HEK293T (cell line): Measurements from ENCODE around the gene ZNF536.

ENCODE experiments used
- CTCF ChIA-PET: fragments of 350-600 bp; formaldehyde crosslinking; extraction: SDS; loops from one replicate; lab custom pipeline; 2021; ENCODE audit warnings: antibody characterized with exemption, inconsistent platforms; lab: Yijun Ruan, JAX
- POLR2A ChIA-PET: fragments of 350-600 bp; formaldehyde crosslinking; extraction: SDS; loops from one replicate; lab custom pipeline; 2020; ENCODE audit warnings: antibody characterized with exemption, inconsistent platforms; lab: Yijun Ruan, JAX
- DNase-seq: peaks from one replicate; pipeline ENCODE4 v3.0.0; 2012; ENCODE audit warnings: mixed read lengths; ENCODE audit errors: extremely low spot score
- ARNT ChIP-seq: fragments of 450-650 bp; IDR thresholded peaks from 2 replicates; pipeline ENCODE4 v1.6.1; 2017; ENCODE audit warnings: mild to moderate bottlenecking
- BHLHE40 ChIP-seq: fragments of 450-650 bp; IDR thresholded peaks from 2 replicates; pipeline ENCODE4 v1.6.1; 2016; ENCODE audit warnings: mild to moderate bottlenecking, moderate library complexity, borderline replicate concordance
- CTBP1 ChIP-seq: fragments of 450-650 bp; IDR thresholded peaks from 2 replicates; pipeline ENCODE4 v1.6.1; 2016; ENCODE audit warnings: borderline replicate concordance
- ELF4 ChIP-seq: fragments of 450-650 bp; IDR thresholded peaks from 2 replicates; pipeline ENCODE4 v1.6.1; 2017; ENCODE audit warnings: antibody characterized with exemption
- FOXA1 ChIP-seq: fragments of 450-650 bp; IDR thresholded peaks from 2 replicates; pipeline ENCODE4 v1.6.1; 2016; ENCODE audit warnings: mild to moderate bottlenecking
- FOXK2 ChIP-seq: fragments of 450-650 bp; IDR thresholded peaks from 2 replicates; pipeline ENCODE4 v1.6.1; 2016; ENCODE audit warnings: mild to moderate bottlenecking
- FOXM1 ChIP-seq: fragments of 450-650 bp; IDR thresholded peaks from 2 replicates; pipeline ENCODE4 v1.6.1; 2017; ENCODE audit warnings: mild to moderate bottlenecking, borderline replicate concordance
- HDGF ChIP-seq: fragments of 450-650 bp; IDR thresholded peaks from 2 replicates; pipeline ENCODE4 v1.6.1; 2017; ENCODE audit warnings: antibody characterized with exemption, borderline replicate concordance
- L3MBTL2 ChIP-seq: fragments of 450-650 bp; conservative IDR thresholded peaks from 2 replicates; pipeline ENCODE4 v1.6.1; 2016; ENCODE audit warnings: mild to moderate bottlenecking
- LEF1 ChIP-seq: fragments of 450-650 bp; IDR thresholded peaks from 2 replicates; pipeline ENCODE4 v1.6.1; 2017; ENCODE audit warnings: mild to moderate bottlenecking, borderline replicate concordance
- NFRKB ChIP-seq: fragments of 450-650 bp; IDR thresholded peaks from 2 replicates; pipeline ENCODE4 v1.6.1; 2016; ENCODE audit warnings: mild to moderate bottlenecking, moderate library complexity
- PKNOX1 ChIP-seq: fragments of 450-650 bp; IDR thresholded peaks from 2 replicates; pipeline ENCODE4 v1.6.1; 2016
- SP1 ChIP-seq: fragments of 450-650 bp; IDR thresholded peaks from 2 replicates; pipeline ENCODE4 v1.6.1; 2017
- SUZ12 ChIP-seq: fragments of 450-650 bp; IDR thresholded peaks from 2 replicates; pipeline ENCODE4 v1.6.1; 2016; ENCODE audit warnings: mild to moderate bottlenecking
- TARDBP ChIP-seq: fragments of 450-650 bp; IDR thresholded peaks from 2 replicates; pipeline ENCODE4 v1.6.1; 2016
- ZNF384 ChIP-seq: fragments of 450-650 bp; IDR thresholded peaks from 2 replicates; pipeline ENCODE4 v1.6.1; 2016

Gene ZNF536

GRCh38 chr19:30525383-30525782 is 153.2 kb downstream of the ZNF536 start:
- DNase-seq = no peak
- POLR2A ChIA-PET = no interaction called here
- TF ChIP-seq ARNT (no peak), ZNF384 (no peak), SUZ12 (no peak), NFRKB (no peak), BHLHE40 (no peak), FOXM1 (no peak), TARDBP (no peak), L3MBTL2 (no peak), LEF1 (no peak), PKNOX1 (no peak), ELF4 (no peak), CTBP1 (no peak)
- CTCF ChIA-PET = no interaction called here

GRCh38 chr19:30528919-30529318 is 156.7 kb downstream of the ZNF536 start:
- no peak for TF ChIP-seq SP1
- ChIA-PET CTCF (no interaction called here), POLR2A (no interaction called here)
- no peak for DNase-seq

GRCh38 chr19:30529876-30530275 is 157.7 kb downstream of the ZNF536 start:
- POLR2A ChIA-PET = no interaction called here
- TF ChIP-seq ELF4 (no peak), SP1 (no peak), CTBP1 (no peak), FOXK2 (no peak), L3MBTL2 (no peak), TARDBP (no peak), FOXM1 (no peak), NFRKB (no peak), ZNF384 (no peak), PKNOX1 (no peak)
- no peak for DNase-seq
- CTCF ChIA-PET = no interaction called here

GRCh38 chr19:30530751-30531150 is 158.6 kb downstream of the ZNF536 start:
- DNase-seq = no peak
- ChIA-PET CTCF (no interaction called here), POLR2A (no interaction called here)
- no peak for TF ChIP-seq SP1
- TF ChIP-seq PKNOX1 = no peak
- TF ChIP-seq NFRKB = no peak
- TF ChIP-seq FOXM1 = no peak
- TF ChIP-seq CTBP1 = no peak
- TF ChIP-seq ELF4 = no peak
- TF ChIP-seq FOXA1 = no peak
- no peak for TF ChIP-seq L3MBTL2
- no peak for TF ChIP-seq FOXK2
- no peak for TF ChIP-seq BHLHE40
- no peak for TF ChIP-seq ARNT
- TF ChIP-seq SUZ12 = no peak
- no peak for TF ChIP-seq LEF1
- no peak for TF ChIP-seq HDGF
- TF ChIP-seq ZNF384 = no peak
- TF ChIP-seq TARDBP = no peak

- TF ChIP-seq SUZ12 (no peak), ZNF384 (no peak), FOXM1 (no peak), BHLHE40 (no peak), LEF1 (no peak), FOXK2 (no peak), SP1 (no peak), NFRKB (no peak), ELF4 (no peak), FOXA1 (no peak), L3MBTL2 (no peak), CTBP1 (no peak), TARDBP (no peak), ARNT (no peak), HDGF (no peak), PKNOX1 (no peak)
- POLR2A ChIA-PET = no interaction called here
- no peak for DNase-seq
- CTCF ChIA-PET = no interaction called here
Observed at GRCh38 chr19:30535011-30535410, 162.8 kb downstream of the ZNF536 start.

GRCh38 chr19:30536975-30537374 is 164.8 kb downstream of the ZNF536 start:
- TF ChIP-seq ZNF384 = no peak
- no peak for TF ChIP-seq FOXA1
- no peak for TF ChIP-seq PKNOX1
- TF ChIP-seq BHLHE40 = no peak
- no peak for TF ChIP-seq LEF1
- no peak for TF ChIP-seq HDGF
- no peak for TF ChIP-seq SUZ12
- no peak for TF ChIP-seq ELF4
- no peak for TF ChIP-seq NFRKB
- TF ChIP-seq FOXM1 = no peak
- no peak for DNase-seq
- POLR2A ChIA-PET = no interaction called here
- CTCF ChIA-PET = no interaction called here
